Muscle of back (tissue), 11 donors: ENCODE results near the gene L3MBTL3. TPM values are rescaled to one million over a fixed set of nuclear protein-coding genes. Genes with fewer than 3 reads are reported as not detected.
"Not testable (repeated sequence)": the region's sequence is repeated elsewhere in the genome, so short reads cannot be mapped to it uniquely, and the experiment has no call there.

ENCODE experiments used
- DNase-seq, 3 donors: peaks; one replicate each; pipeline versions ENCODE4 v3.0.0 to v3.0.0-alpha.2; 2013
- polyA plus RNA-seq, 10 donors: library from polyadenylated mRNA; unstranded; fragments of 120-200 nt; gene quantifications; one replicate each; pipeline ENCODE4 v1.2.1, GENCODE V29; 2013; ENCODE audit not compliant: insufficient read length in 10 of 10

Gene L3MBTL3
- polyA plus RNA-seq, 10 donors = 4.6 to 8.8 (median 6.5) TPM

DNA sequence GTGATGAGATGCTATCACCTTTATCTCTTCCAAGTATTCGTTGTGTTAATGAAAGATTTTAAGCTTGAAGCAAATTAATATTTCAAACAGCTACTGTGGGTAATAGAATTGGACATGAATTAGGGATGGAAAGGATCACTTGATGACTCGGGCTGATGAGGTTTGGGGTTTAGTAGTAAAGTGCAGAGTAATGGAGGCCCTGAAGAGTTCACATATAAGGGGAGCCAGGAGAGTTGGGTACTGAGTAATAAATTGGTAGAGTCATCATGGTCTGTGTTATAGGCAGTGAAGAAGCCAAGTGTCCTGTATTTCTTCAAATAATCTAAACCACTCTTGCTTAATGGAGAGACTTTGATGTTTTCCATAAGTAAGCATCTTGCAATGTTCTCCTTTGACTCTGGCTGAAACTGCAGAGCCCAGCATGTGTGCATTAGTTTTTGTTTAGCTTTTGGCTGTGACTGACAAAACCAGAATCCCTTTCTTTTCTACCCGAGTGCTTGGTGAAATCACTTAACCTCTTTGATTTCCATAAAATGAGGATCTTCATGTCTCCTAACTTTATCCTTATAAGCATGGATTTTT lies 57.6 kb downstream of the L3MBTL3 start:
- no peak for DNase-seq

DNA sequence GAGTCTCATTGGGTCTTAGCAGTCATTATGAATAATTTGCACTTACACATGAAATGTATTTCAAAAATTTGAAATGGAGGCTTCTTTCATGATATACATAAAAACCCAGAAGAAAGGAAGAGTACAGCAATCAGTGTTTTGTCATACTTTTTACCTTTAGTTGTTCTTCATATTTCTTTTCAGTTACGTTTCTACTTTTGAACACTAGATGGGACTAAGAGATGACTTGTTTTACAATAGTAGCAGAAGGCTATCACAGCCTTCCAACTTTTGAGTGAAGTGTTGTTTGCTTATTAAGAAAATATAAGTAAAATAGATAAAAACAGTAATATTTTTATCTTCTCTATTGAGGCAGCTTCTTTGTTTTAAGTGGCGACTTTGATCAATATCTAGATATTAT lies 58.1 kb downstream of the L3MBTL3 start:
- peak in 1 of 3 donors; percentile 24 for DNase-seq

DNA sequence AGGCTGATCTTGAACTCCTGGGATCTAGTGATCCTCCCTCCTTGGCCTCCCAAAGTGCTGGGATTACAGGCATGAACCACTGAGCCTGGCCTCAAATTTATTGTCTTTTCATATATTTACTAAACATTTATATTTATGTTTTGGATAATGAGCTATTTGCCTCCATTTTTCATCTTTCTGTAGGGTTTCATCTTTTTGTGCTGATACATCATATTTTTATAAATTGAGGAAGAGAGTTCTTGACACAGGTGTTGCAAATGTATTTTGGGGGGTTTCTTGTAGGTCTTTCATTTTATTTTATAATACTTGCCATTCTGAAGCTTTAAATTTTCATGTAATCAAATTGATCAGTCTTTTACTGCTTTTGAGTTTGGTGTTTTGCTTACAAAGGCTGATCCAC lies 72.4 kb downstream of the L3MBTL3 start:
- no peak for DNase-seq

DNA sequence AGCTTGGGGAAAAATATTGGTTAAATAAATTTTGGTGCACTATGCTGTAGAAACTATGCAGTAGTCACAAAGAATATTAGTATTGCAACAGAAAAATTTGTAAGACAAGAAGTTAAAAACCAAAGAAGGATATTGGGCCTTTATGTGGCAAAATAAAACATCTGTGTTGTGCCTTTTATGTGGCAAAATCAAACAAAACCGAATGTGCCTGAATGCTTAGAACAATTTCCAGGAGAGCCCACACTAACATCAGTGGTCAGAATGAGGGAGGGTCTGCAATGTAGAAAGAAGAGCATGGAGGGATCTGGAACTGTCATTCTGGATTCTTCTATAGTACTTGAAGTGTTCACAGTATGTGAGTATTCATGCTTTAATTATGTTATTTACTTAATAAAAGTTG lies 75.2 kb downstream of the L3MBTL3 start:
- no peak for DNase-seq

DNA sequence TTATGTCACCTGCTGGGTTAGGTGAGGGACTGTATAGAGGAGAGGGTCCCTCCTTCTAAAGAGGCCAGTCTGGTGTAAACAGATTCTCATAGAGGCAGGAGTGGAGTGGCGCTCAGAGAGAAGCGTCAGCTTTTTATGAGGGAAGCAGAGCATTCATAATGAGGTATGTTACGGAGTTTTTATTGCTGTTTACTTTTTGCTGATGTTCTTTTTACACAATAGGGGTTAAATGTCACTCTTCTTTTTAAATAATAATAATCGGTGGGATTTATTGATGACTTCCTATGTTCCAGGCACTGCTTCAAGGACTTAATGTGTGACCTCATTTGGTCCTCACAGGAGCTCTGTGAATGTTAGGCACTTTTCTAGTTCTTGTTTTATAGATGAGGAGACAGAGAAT lies 79.9 kb downstream of the L3MBTL3 start:
- no peak for DNase-seq

DNA sequence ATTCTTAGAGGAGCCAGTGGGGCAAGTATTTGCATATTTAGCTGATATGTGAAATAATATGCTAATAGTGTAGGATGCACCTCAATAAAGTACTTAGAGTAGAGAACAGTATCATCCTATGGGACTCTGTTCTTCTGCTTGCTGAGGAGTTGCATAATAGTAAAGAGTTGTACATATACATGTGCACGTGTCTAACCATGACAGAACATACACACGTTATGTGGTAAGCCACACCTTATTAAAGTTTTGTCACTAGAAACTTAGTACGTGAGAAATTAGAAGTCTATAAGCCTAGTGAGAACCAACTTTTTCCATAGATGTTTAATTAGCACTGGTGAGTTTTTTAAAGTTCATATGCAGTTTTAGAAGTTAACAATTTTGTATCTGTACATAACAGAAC lies 80.7 kb downstream of the L3MBTL3 start:
- no peak for DNase-seq

DNA sequence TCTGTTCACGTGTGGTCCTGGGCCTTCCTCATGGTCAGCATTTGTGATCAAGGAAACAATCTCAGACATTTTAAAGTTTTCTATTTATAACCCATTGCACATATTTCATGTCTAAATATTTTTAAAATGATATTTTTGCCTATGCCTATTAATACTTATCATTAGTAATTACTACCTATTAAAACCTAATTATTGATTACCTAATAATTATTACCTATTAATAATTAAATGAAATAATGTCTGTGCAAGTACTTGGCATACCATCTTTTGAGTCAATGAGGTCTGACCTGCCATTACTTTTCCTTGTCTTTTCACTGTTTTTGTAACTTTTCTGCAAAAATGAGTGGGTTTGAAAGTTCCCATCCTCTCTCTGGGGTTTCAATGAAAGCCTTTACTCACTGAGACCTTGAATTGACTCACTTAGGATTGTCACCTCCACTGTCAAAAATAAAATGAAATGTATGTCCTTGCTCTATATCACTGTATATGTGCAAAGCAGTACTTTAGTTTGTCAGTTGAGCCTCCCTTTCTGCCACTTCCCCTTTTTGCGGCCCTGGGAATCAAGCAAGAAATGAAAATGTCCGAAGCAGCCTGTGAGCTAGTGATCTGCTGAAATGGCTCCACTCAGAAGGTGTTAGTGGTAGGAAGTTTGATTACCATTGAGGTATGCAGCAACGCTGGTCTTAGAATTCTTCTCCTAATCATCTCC lies 87.8 kb downstream of the L3MBTL3 start:
- DNase-seq = no peak

DNA sequence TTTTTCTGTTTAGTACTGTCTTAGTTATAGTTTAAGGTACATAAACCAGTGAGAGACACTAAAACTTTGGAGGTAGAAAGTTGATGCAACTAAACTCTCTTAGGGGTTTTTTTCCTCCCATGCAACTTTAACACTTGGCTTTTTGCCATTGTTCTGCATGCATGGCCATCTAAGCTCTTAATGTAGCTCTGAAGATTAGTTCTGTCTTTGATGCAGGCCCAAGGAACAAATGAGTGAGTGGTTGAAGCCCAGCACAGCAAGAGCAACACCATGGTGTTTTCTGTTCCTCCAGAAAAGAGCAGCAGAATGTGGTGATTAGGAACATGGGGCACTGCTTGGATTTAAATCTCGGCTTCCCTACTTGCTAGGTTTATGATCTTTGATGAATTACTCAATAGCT lies 89.3 kb downstream of the L3MBTL3 start:
- DNase-seq = no peak

DNA sequence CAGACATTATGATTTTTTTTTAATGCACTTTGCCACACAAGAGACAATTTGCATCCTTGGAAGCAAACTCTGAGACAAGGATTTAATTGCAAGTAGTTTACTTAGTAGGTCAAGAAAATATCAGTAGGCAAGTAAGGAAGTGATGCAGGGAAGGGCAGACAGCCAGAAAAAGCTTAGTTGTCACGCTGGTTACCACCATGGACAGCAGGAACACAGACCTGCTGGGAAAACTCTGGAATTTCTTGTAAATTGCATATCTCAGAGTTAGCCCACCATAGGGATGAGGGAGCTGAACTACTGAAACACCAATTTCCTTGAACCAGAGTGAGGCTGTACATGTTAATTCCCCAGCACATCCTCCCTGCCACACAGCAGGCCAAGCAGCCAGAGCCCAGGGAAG lies 92.7 kb downstream of the L3MBTL3 start:
- no peak for DNase-seq

DNA sequence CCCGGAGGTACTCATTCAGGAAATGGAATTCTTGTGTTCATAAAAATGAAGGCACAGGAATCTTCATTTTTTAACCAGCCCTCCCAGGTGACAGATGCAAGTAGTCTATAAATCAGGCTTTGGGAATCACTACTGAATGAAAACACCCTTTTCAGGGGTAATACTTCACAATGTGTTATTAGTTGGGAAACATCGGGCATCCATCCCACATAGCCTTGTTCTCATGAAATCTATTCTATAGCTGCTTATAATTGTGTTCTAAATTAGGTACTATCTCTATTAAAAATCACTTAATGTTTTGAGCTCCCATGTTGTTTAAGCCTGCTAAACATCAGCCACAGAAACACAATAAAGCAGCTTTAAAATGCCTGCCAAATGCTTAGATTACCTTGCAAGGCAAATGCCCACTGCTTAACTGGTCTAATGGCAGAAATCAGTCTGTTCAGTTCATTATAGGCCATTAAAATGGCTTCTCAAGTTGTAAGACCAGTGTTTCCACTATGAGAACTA lies 94.9 kb downstream of the L3MBTL3 start:
- no peak for DNase-seq

DNA sequence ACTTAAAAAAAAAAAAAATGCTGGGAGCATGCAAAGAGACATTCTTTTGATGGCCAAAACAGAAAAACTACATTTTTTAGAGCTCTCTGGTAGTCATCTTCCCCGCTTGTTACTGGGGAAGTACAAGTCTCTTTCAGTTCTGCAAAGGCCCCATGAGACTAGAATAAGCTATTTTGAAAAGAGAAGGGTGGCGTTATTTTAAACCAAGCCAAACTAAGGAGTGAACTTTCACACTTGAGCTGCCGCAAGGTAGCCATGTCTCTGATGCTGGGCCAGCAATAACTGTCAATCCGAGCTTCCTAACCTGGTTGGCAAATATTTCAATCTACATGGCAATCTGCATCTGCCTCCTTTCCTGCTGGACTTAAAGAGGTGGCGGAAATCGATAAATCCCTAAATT lies 96.7 kb downstream of the L3MBTL3 start:
- no peak for DNase-seq

DNA sequence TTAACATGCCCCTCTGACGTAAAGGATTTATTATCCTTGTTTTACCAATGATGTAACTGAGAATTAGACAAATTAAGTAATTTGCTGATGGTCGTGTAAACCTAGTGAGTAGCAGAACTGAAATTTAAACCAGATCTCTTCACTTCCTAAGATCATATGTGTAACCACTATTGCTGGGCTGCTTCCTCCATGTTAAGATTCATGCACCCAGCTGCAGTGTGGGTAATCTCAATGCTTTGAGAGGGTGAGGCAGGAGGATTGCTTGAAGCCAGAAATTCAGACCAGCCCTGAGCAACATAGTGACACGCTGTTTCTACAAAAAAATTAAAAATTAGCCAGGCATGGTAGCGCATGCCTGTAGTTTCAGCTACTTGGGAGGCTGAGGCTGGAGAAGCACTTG lies 97.9 kb downstream of the L3MBTL3 start:
- no peak for DNase-seq

DNA sequence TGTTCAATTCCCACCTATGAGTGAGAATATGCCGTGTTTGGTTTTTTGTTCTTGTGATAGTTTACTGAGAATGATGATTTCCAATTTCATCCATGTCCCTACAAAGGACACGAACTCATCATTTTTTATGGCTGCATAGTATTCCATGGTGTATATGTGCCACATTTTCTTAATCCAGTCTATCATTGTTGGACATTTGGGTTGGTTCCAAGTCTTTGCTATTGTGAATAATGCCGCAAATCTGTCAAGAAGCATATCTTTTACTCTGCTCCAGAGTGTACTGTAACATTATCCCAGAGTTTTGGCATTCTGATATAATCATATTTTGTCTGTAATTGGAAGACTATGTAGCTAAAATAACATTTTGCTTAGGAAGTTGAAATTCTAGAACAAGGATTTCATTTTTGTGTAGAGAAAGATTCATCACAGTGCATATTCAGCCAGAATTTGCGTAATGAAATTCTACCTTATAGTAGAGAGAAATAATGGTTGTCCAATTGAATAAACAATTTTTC lies 98.9 kb downstream of the L3MBTL3 start:
- not testable (repeated sequence) for DNase-seq

DNA sequence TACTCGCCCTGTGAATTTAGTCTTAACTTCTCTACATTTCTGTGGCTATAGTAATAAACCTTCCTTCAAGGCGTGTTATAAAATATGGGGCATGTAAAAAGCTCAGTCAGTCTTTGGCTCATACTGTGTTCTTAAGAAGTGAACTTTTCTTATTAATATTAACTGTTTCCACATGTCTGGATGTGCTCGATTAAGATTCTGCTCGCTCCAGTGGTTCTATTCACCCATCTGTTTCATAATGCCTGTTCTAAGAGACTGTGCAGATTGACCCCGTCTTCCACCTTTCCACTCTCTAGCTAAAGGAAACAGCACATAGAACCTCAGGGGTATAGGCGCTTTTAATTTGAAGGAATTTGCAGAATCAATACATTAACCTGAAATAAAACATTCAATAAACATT lies 99.9 kb downstream of the L3MBTL3 start:
- peak in 2 of 3 donors; percentile 15 to 43 for DNase-seq

DNA sequence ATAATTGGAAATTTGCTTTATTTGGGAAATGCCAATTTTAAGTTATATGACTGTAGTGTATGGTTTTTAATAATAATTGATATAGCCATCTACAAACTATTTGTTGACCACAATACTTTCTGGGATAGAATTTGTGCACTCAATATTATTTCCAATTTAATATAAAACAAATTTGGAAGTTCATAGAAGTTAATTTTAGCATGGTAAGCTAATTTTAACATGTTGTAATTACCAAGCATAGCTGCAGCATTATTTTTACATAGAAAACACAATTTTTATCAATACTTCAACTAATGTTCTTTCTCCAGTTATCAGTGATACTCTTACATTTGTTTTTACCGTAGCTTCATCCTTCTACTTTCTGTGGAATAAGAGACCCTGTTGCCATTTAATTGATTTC lies 100.8 kb downstream of the L3MBTL3 start:
- DNase-seq = no peak

DNA sequence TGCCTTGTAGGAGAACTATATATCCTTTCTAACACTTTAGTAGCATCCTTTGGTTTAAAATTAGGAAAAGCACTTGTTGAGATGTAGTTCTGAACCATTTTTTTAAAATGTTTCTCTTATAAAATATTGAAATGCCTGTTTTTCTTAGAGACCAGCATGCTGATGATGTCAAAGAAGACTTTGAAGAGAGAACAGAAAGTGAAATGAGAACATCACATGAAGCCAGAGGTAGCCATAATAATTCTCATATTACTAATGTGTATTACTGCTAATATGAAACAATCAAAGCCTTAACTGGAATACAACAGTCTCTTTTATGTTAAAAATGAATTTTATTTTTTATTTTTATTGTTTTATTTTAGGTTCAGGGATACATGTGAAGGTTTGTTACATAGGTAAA lies 102.3 kb downstream of the L3MBTL3 start:
- no peak for DNase-seq

DNA sequence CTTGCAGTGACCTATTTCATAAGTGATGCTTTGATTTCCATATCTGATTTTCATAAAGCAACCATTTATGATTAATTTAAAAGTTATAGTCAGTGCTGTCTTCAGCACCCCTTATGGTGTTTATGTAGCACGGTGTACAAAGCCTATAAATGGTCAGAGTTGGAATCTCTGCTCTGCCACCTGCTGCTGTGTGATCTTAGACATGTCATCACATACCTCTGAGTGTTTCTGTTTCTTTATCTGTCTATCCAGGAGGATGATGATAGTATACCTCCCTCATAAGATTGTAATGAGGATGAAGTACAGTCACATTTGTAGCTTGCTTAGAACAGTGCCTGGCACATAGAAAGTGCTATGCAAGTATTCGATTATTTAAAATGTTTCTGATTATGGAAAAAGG lies 103.9 kb downstream of the L3MBTL3 start:
- no peak for DNase-seq

DNA sequence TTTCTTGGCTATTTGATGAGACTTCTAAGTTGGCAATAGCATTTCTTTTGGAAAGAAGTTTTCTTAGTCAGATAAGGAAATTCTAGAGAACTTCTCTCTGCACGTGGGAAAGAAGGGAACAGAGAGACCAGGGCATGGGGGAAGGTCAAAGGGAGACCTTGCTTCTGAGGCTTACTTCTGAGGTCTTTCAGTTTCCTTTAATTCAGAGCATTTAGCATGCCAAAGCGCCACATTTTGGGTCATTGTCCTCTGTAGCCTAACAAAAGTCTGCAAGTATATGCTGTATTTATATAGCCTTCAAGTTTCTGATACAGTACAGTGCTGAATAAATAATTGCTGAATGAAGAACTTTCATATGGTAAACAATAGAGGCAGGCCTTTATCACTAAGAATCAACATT lies 108.8 kb downstream of the L3MBTL3 start:
- no peak for DNase-seq

DNA sequence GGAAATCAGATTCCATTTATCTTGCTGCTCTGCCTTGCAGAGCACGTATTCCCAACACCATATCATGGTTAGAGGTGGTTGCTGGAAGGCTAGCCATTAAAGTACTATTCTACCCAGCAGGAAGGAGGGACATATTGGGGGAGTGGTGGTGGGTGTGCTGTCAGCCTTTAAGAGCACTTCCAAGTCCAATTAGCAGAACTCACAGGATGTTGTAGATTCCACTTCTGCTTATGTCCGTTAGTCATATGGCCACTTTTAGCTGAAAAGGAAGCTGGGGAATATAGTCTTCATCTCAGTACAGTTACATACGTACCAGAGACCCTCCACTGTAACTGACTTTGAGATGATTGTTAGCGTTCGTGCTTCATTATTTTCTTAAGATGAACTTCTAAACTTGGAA lies 109.9 kb downstream of the L3MBTL3 start:
- DNase-seq = no peak

DNA sequence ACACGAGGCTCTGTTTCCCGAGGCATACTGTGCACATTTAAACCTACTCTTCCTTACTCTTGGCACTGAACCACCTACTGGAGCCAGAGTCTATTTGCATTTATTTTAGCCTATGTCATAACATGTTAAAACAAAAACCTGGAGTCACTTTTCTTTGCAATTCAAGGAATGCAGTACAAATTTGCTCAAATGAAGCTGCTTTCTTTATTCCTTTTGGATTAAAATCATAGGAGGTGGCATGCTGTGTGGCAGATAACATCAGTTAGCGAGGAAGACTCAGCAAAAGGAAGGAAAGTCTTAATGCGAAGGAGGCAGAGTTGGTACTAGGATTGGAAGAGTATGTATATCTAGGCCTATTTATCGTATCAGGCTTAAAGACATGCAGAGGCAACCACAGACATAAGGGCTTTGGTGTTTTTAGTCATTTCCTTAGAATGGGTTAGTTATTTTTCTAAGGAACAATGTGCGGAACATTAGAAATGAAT lies 111.4 kb downstream of the L3MBTL3 start:
- no peak for DNase-seq

DNA sequence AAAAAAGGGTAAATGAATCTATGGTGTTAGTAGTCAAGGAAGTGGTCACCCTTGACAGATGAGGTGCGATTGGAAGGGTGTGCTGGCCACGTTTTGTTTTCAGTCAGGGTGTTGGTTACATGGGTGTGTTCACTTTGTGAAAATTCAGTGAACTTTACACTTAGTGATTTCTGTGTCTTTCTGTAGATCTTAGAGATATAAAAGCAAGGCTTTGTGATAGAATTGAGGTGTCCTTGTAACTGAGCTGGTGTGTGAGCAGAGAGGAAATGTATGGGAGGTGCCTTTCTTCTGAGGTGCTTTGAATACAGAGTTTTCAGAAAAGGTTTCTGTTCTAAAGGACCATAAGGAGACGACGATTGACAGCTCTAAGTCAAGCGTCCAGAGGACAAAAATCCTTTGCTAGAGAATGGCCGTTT lies 113.9 kb downstream of the L3MBTL3 start:
- no peak for DNase-seq

DNA sequence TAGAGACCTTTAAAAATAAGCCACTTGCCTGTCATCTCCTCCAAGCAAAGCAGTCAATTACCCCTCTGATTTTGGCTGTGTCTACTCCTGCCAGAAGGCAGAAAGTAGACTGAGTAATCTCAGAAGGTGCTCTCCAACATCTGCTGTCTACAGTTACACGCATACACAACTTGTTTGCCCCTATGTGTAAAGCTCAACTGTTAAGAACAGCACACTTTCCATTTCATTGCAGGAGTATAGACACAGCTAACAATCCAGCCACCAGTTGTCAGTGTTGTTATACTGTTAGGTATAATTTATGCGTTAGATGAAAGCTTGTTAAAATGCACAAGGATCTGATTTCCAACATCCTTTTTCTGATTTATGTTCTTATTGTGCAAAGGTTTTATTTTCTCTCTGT lies 116.2 kb downstream of the L3MBTL3 start:
- DNase-seq = no peak

DNA sequence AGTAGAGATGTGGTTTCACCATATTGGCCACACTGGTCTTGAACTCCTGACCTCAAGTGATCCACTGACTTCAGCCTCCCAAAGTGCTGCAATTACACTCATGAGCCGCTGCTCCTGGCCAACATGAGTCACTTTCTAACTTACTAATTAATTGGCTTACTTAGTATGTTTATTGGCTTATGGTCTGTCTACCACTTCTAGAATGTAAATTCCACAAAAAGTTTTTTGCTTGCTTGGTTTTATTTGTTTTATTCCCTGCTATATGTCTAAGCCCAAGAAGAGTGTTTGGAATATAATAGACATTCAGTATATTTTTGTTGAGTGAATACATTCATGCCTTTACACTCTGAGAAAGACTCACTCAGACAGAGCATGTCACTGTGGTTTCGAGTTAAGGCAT lies 118.4 kb downstream of the L3MBTL3 start:
- no peak for DNase-seq
